Lower lobe of right lung (tissue), 2 donors: ENCODE measurements around the gene TNF. TPM values are rescaled to one million over a fixed set of nuclear protein-coding genes. Genes with fewer than 3 reads are reported as not detected.

Experiments used
- ATAC-seq, 2 donors: fragments of 200-7000 bp; cut with Tn5 transposase; one replicate each; pipeline ENCODE4 v1.9.1; 2020 to 2022; ENCODE audit warnings: mild to moderate bottlenecking in 2 of 2, moderate library complexity in 2 of 2
- DNase-seq: peaks from one replicate; pipeline ENCODE4 v3.0.0-alpha.2; 2020
- H3K27ac ChIP-seq: fragments of 200-600 bp; one replicate; pipeline ENCODE4 v1.8.0; 2022
- H3K27me3 ChIP-seq: fragments of 200-600 bp; one replicate; pipeline ENCODE4 v1.8.0; 2022; ENCODE audit warnings: low read depth
- H3K36me3 ChIP-seq: fragments of 200-600 bp; one replicate; pipeline ENCODE4 v1.8.0; 2022; ENCODE audit warnings: mild to moderate bottlenecking
- H3K4me1 ChIP-seq: fragments of 200-600 bp; one replicate; pipeline ENCODE4 v1.8.0; 2022
- H3K4me3 ChIP-seq: fragments of 200-600 bp; one replicate; pipeline ENCODE4 v1.8.0; 2022; ENCODE audit warnings: mild to moderate bottlenecking
- H3K9me3 ChIP-seq: fragments of 200-600 bp; one replicate; pipeline ENCODE4 v1.8.0; 2022
- intact Hi-C: fragments of 100-400 bp; cut with DNase I; formaldehyde crosslinking; loops from one replicate; pipeline ENCODE4 v1.11.0; 2022
- total RNA-seq: library from RNA; stranded (reverse); fragmentation: NEBNext Ultra II Directional; extraction: Animal tissue kit (Norgen Biotek cat#: 25700); gene quantifications from one replicate; pipeline ENCODE4 v1.2.1, GENCODE V29; 2021
- TF ChIP-seq, protein P1 (sequence below): fragments of 200-600 bp; IDR thresholded peaks from one replicate; pipeline ENCODE4 v1.8.0; 2022; ENCODE audit warnings: antibody characterized with exemption, mild to moderate bottlenecking
- donor health status: DM: no; HTN: yes; CAD: no; lungs with severe emphysema.

The TNF gene
- total RNA-seq, 1 donor from 2014 or later = 4.5 TPM

DNA sequence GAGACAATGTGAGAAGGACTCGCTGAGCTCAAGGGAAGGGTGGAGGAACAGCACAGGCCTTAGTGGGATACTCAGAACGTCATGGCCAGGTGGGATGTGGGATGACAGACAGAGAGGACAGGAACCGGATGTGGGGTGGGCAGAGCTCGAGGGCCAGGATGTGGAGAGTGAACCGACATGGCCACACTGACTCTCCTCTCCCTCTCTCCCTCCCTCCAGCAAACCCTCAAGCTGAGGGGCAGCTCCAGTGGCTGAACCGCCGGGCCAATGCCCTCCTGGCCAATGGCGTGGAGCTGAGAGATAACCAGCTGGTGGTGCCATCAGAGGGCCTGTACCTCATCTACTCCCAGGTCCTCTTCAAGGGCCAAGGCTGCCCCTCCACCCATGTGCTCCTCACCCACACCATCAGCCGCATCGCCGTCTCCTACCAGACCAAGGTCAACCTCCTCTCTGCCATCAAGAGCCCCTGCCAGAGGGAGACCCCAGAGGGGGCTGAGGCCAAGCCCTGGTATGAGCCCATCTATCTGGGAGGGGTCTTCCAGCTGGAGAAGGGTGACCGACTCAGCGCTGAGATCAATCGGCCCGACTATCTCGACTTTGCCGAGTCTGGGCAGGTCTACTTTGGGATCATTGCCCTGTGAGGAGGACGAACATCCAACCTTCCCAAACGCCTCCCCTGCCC is 1.7 kb downstream of the TNF start:
- no peaks in the 10 kb centered on the region for H3K36me3 ChIP-seq
- TF ChIP-seq, protein P1, sequence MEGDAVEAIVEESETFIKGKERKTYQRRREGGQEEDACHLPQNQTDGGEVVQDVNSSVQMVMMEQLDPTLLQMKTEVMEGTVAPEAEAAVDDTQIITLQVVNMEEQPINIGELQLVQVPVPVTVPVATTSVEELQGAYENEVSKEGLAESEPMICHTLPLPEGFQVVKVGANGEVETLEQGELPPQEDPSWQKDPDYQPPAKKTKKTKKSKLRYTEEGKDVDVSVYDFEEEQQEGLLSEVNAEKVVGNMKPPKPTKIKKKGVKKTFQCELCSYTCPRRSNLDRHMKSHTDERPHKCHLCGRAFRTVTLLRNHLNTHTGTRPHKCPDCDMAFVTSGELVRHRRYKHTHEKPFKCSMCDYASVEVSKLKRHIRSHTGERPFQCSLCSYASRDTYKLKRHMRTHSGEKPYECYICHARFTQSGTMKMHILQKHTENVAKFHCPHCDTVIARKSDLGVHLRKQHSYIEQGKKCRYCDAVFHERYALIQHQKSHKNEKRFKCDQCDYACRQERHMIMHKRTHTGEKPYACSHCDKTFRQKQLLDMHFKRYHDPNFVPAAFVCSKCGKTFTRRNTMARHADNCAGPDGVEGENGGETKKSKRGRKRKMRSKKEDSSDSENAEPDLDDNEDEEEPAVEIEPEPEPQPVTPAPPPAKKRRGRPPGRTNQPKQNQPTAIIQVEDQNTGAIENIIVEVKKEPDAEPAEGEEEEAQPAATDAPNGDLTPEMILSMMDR = no peak
- no peaks in the 10 kb centered on the region for H3K27me3 ChIP-seq
- no peak for ATAC-seq
- no peaks in the 10 kb centered on the region for H3K9me3 ChIP-seq
- DNase-seq = no peak
- H3K4me3 ChIP-seq = peak overlapping the region; percentile 53
- H3K27ac ChIP-seq = no peak overlapping the region
- H3K4me1 ChIP-seq = peaks cover 23% of the 10 kb centered on the region
- intact Hi-C loops = no loop called here

DNA sequence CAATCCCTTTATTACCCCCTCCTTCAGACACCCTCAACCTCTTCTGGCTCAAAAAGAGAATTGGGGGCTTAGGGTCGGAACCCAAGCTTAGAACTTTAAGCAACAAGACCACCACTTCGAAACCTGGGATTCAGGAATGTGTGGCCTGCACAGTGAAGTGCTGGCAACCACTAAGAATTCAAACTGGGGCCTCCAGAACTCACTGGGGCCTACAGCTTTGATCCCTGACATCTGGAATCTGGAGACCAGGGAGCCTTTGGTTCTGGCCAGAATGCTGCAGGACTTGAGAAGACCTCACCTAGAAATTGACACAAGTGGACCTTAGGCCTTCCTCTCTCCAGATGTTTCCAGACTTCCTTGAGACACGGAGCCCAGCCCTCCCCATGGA is 2.2 kb downstream of the TNF start:
- intact Hi-C loops = no loop called here
- no peaks in the 10 kb centered on the region for H3K9me3 ChIP-seq
- no peak for DNase-seq
- no peak overlapping the region for H3K27ac ChIP-seq
- no peaks in the 10 kb centered on the region for H3K27me3 ChIP-seq
- peaks cover 28% of the 10 kb centered on the region for H3K4me1 ChIP-seq
- no peaks in the 10 kb centered on the region for H3K36me3 ChIP-seq
- ATAC-seq = no peak
- H3K4me3 ChIP-seq = peak overlapping the region; percentile 53
- TF ChIP-seq, protein P1 = no peak

DNA sequence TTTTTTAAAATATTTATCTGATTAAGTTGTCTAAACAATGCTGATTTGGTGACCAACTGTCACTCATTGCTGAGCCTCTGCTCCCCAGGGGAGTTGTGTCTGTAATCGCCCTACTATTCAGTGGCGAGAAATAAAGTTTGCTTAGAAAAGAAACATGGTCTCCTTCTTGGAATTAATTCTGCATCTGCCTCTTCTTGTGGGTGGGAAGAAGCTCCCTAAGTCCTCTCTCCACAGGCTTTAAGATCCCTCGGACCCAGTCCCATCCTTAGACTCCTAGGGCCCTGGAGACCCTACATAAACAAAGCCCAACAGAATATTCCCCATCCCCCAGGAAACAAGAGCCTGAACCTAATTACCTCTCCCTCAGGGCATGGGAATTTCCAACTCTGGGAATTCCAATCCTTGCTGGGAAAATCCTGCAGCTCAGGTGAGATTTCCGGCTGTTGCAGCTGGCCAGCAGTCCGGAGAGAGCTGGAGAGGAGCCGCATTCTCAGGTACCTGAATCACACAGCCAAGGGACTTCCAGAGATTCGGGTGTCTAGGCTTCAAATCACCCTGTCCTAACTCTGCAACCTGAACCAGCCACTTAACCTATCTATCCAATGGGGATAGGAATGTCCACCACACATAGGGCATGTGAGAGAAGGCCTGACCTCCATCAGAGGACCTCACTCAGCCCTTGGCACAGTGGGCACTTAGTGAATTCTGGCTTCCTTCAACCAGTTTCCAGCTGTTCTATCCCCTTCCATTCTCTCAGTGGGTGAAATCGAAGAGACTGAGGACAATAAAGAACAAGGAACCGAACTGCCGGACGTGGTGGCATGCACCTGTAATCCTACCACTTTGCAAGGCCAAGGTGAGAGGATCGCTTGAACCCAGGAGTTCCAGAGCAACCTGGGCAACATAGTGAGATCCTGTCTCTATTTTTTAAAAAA is 3.1 kb downstream of the TNF start:
- intact Hi-C loops = no loop called here
- peaks cover 35% of the 10 kb centered on the region for H3K4me1 ChIP-seq
- TF ChIP-seq, protein P1 = no peak
- ATAC-seq (no peak), DNase-seq (no peak)
- no peaks in the 10 kb centered on the region for H3K36me3 ChIP-seq
- no peaks in the 10 kb centered on the region for H3K27me3 ChIP-seq
- no peak overlapping the region for H3K4me3 ChIP-seq
- H3K9me3 ChIP-seq = no peaks in the 10 kb centered on the region
- H3K27ac ChIP-seq = no peak overlapping the region

DNA sequence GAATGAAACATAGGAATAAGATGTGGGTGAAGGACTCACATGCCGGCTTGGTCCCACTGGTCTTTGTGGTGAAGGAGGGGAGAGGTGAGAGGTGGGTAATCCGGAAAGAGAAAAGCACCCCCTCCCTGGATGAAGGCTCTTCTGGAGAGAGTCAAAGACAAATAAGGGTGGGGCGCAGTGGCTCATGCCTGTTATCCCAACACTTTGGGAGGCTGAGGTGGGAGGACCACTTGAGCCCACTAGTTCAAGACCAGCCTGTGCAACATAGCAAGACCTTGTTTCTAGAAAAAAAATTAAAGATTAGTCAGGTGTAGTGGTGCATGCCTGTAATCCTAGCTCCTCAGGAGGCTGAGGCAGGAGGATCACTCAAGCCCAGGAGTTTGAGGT is 3.7 kb downstream of the TNF start:
- Histone ChIP-seq H3K27me3 (no peaks in the 10 kb centered on the region), H3K9me3 (no peaks in the 10 kb centered on the region), H3K4me3 (no peak overlapping the region), H3K27ac (no peak overlapping the region), H3K36me3 (no peaks in the 10 kb centered on the region), H3K4me1 (peaks cover 35% of the 10 kb centered on the region)
- DNase-seq (no peak), ATAC-seq (no peak)
- TF ChIP-seq, protein P1 = no peak
- intact Hi-C loops = no loop called here

DNA sequence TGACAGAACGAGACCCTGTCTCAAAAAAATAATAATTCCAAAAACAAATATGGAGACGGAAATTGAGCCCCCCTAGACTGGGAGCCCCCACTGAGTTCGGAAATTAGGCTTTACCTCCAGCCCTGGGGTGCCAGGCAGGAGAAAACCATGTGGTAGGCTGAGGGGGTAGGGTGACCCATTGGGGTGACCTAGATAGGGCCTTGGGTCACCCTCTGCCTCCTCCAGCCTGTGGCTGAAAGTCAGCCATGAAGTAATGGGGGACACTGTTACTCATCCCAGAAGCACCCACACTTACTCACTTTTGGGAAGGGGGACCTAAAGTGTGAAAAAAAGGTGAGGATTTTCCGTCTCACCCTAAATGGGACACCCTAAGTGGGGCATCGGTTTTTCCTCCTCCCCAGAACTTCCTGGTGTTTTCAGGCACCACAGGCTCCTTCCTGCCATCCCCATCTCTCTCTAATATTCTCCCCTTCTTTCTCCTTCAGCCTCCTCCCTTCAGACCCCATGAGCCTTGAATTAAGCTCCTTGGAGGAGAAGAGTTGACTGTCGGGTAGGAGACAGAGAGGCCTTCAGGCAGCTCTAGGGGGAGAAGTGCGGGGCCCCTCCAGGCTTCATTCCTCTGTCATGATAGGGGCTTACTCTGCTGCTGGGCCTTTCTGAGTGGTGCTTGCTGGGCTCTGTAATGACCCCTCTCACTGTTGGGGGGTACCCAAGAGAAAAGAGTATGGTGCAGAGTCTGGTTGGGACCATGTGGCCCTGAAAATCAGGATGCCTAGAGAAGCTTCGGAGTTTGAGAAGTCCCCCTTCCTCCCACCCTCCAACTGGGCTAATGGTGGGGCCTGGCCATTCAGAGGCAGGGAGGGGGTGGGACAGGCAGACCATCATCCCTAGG is 4.4 kb downstream of the TNF start:
- Histone ChIP-seq H3K9me3 (no peaks in the 10 kb centered on the region), H3K27me3 (no peaks in the 10 kb centered on the region), H3K36me3 (no peaks in the 10 kb centered on the region), H3K4me3 (peak overlapping the region; percentile 79), H3K4me1 (peaks cover 41% of the 10 kb centered on the region), H3K27ac (peak overlapping the region; percentile 84)
- DNase-seq (no peak), ATAC-seq (no peak)
- TF ChIP-seq, protein P1 = no peak
- intact Hi-C loops = no loop called here
